Trophoblast cell (in vitro differentiated cells and primary cell): ENCODE data around the gene KSR1.

Source experiments
- DNase-seq, 2 donors: peaks; one replicate each; pipeline ENCODE4 v3.0.0-alpha.2; 2016
- H2AFZ ChIP-seq: 2 replicates; pipeline ENCODE4 v1.6.1; 2013; ENCODE audit warnings: low read length, moderate library complexity, mild to moderate bottlenecking; ENCODE audit not compliant: insufficient read depth, poor library complexity
- H2AK5ac ChIP-seq: 2 replicates; pipeline ENCODE4 v1.6.1; 2013; ENCODE audit warnings: mild to moderate bottlenecking, low read length
- H2BK120ac ChIP-seq: 2 replicates; pipeline ENCODE4 v1.6.1; 2013; ENCODE audit warnings: low read length, mild to moderate bottlenecking, moderate library complexity; ENCODE audit not compliant: insufficient read depth, poor library complexity
- H2BK12ac ChIP-seq: 2 replicates; pipeline ENCODE4 v1.6.1; 2013; ENCODE audit warnings: mild to moderate bottlenecking, low read length, moderate library complexity
- H2BK5ac ChIP-seq: 2 replicates; pipeline ENCODE4 v1.6.1; 2013; ENCODE audit warnings: low read length, low read depth, moderate library complexity, mild to moderate bottlenecking; ENCODE audit not compliant: poor library complexity
- H3K14ac ChIP-seq: 2 replicates; pipeline ENCODE4 v1.6.1; 2013; ENCODE audit warnings: mild to moderate bottlenecking, low read length
- H3K18ac ChIP-seq: 2 replicates; pipeline ENCODE4 v1.6.1; 2013; ENCODE audit warnings: mild to moderate bottlenecking, low read length
- H3K23ac ChIP-seq: 2 replicates; pipeline ENCODE4 v1.6.1; 2013; ENCODE audit warnings: low read length
- H3K27ac ChIP-seq: 2 replicates; pipeline ENCODE4 v1.5.1; 2013; ENCODE audit warnings: low read depth, mild to moderate bottlenecking, inconsistent platforms, low read length, moderate library complexity
- H3K27me3 ChIP-seq: 2 replicates; pipeline ENCODE4 v1.6.1; 2013; ENCODE audit warnings: inconsistent platforms, mild to moderate bottlenecking, low read length, moderate library complexity; ENCODE audit not compliant: insufficient read depth
- H3K36me3 ChIP-seq, 2 experiments: 1 replicate in 1 of 2; 2 replicates in 1 of 2; pipeline ENCODE4 v1.6.1; 2013; ENCODE audit warnings: low read length in 2 of 2, mild to moderate bottlenecking in 2 of 2, moderate library complexity in 1 of 2; ENCODE audit not compliant: insufficient read depth in 2 of 2, control insufficient read depth in 1 of 2
- H3K4ac ChIP-seq: 2 replicates; pipeline ENCODE4 v1.6.1; 2013; ENCODE audit warnings: low read depth, mild to moderate bottlenecking, low read length, moderate library complexity
- H3K4me1 ChIP-seq, 2 experiments: 1 replicate in 1 of 2; 2 replicates in 1 of 2; pipeline ENCODE4 v1.6.1; 2013; ENCODE audit warnings: low read length in 2 of 2, mild to moderate bottlenecking in 2 of 2, moderate library complexity in 1 of 2; ENCODE audit not compliant: insufficient read depth in 2 of 2, control insufficient read depth in 1 of 2
- H3K4me2 ChIP-seq: 2 replicates; pipeline ENCODE4 v1.6.1; 2013; ENCODE audit warnings: inconsistent platforms, mild to moderate bottlenecking, low read length, moderate library complexity
- H3K4me3 ChIP-seq: 2 replicates; pipeline ENCODE4 v1.5.1; 2013; ENCODE audit warnings: mild to moderate bottlenecking, low read depth, low read length, inconsistent platforms
- H3K79me1 ChIP-seq: one replicate; pipeline ENCODE4 v1.6.1; 2013; ENCODE audit warnings: low read length
- H3K79me2 ChIP-seq: 2 replicates; pipeline ENCODE4 v1.6.1; 2013; ENCODE audit warnings: low read length, mild to moderate bottlenecking; ENCODE audit not compliant: control insufficient read depth, insufficient read depth, poor library complexity
- H3K9ac ChIP-seq: 2 replicates; pipeline ENCODE4 v1.6.1; 2013; ENCODE audit warnings: mild to moderate bottlenecking, low read length
- H3K9me3 ChIP-seq: 2 replicates; pipeline ENCODE4 v1.6.1; 2013; ENCODE audit warnings: low read depth, mild to moderate bottlenecking, control low read depth, inconsistent platforms, low read length; ENCODE audit not compliant: insufficient read depth
- H4K12ac ChIP-seq: 2 replicates; pipeline ENCODE4 v1.6.1; 2013; ENCODE audit warnings: low read depth, mild to moderate bottlenecking, low read length, moderate library complexity
- H4K8ac ChIP-seq: 2 replicates; pipeline ENCODE4 v1.6.1; 2013; ENCODE audit warnings: low read depth, mild to moderate bottlenecking, low read length, moderate library complexity
- H4K91ac ChIP-seq: one replicate; pipeline ENCODE4 v1.6.1; 2013; ENCODE audit warnings: low read depth, mild to moderate bottlenecking, low read length, moderate library complexity
- WGBS: extraction: QIAGEN DNeasy Blood & Tissue Kit; methylation state at CpG from one replicate; pipeline ENCODE4 v1.1.7; 2013; ENCODE audit warnings: missing lambda C conversion rate; ENCODE audit not compliant: insufficient read length, insufficient coverage; ENCODE audit errors: extremely low coverage; 5-methylcytosine and 5-hydroxymethylcytosine counted together

The KSR1 gene

DNA sequence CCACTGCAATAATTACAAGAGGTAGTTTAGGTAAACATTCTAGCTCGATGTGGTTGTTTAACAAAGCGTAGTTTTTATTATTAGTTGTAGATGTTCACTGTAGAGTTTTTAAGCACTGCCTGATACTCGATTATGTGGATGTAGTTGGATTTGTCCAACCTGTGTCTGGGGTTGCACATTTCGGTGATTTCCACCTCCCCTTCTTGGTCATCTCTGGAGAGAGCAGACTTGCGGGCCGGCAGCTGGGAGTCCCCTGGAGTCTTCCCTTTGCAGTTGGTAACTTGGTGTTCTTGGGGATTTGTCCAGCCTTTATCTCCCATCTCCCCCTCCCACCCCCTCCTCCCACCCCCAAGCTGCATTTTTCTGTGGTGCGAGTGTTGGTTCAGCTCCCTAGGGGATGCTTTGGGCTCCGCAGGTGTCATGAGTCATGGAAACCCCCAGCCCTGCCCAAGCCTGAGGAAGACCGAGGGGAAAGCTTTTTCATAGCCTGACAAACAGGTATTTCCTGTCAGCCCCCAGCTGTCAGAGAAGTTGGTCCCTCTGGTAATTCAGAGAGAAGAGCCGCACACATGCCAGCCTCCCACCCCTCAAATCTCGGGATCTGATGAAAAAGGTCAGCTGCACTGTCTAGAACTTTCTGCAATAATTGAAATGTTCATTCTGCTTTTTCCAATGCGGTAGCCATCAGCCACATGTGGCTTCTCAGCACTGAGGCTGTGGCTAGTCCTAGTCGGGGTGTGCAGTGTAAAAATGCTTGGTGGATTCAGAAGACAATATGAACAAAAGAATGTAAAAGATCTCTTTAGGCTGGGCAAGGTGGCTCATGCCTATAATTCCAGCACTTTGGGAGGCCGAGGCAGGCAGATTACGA, 50.3 kb downstream of the KSR1 start:
- H2AK5ac ChIP-seq = no peak overlapping the region
- no peak overlapping the region for H4K8ac ChIP-seq
- peaks cover 6% of the 10 kb centered on the region for H3K79me1 ChIP-seq
- H3K27me3 ChIP-seq = no peaks in the 10 kb centered on the region
- H2AFZ ChIP-seq = no peak overlapping the region
- H3K9ac ChIP-seq = no peak overlapping the region
- H3K9me3 ChIP-seq = peaks cover 5% of the 10 kb centered on the region
- no peak overlapping the region for H2BK12ac ChIP-seq
- peaks cover 6% of the 10 kb centered on the region for H3K79me2 ChIP-seq
- peaks cover 0 to 5% of the 10 kb centered on the region in 2 experiments for H3K36me3 ChIP-seq
- H3K23ac ChIP-seq = no peak overlapping the region
- peak; percentile 94 for DNase-seq
- H3K18ac ChIP-seq = no peak overlapping the region
- H3K4me3 ChIP-seq = no peak overlapping the region
- peaks cover 24 to 26% of the 10 kb centered on the region in 2 experiments for H3K4me1 ChIP-seq
- no peak overlapping the region for H3K14ac ChIP-seq
- H2BK5ac ChIP-seq = peak overlapping the region; percentile 16
- no CpG with 5 or more reads among the region's 15 CpGs for WGBS
- H2BK120ac ChIP-seq = peak overlapping the region; percentile 20
- peak overlapping the region; percentile 78 for H3K27ac ChIP-seq
- H4K91ac ChIP-seq = no peak overlapping the region
- peak overlapping the region; percentile 18 for H3K4ac ChIP-seq
- peak overlapping the region; percentile 41 for H3K4me2 ChIP-seq
- H4K12ac ChIP-seq = no peak overlapping the region

DNA sequence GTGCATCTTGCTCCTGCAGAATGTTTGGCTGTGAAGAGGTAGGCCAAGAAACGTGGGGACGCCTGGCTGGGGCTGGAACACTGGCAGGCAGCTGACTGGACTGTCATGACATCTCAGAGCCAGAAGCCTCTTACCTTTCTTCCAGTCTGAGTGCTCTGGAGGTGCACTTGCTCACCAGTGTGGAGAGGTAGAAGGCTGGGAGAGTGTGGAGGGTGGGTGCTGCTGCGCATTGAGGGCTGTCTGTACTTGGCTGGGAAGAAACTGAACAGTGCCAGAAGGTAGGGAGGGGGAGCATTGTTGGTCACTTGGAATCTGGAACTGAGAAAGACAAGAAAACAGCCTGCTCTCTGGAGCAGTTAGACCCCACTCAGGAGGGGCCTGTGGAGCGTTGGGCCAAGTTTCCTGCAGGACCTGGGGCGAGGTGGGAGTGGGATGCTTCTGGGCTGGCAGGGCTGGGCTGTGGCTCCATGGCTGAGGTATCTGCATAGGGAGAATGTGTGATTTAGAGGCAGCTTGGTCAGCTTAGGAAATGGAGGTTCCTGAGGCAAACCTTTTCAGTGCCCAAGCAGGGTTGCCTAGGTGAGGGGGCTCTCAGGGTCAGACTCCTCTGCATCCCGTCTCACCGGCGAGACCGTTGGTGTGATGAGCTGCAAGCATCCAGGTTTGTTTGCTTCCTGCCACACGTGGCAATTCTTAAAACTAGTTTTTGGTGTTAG, 55.1 kb downstream of the KSR1 start:
- no peak overlapping the region for H3K4me2 ChIP-seq
- peak overlapping the region; percentile 62 for H3K18ac ChIP-seq
- no peak overlapping the region for H2BK120ac ChIP-seq
- H3K27me3 ChIP-seq = no peaks in the 10 kb centered on the region
- no peak for DNase-seq
- no peak overlapping the region for H2BK12ac ChIP-seq
- no peak overlapping the region for H2BK5ac ChIP-seq
- H3K36me3 ChIP-seq = no peaks in the 10 kb centered on the region
- H3K27ac ChIP-seq = no peak overlapping the region
- no peak overlapping the region for H3K14ac ChIP-seq
- no peak overlapping the region for H2AK5ac ChIP-seq
- no peak overlapping the region for H3K4ac ChIP-seq
- H3K9ac ChIP-seq = no peak overlapping the region
- H2AFZ ChIP-seq = no peak overlapping the region
- peaks cover 10 to 12% of the 10 kb centered on the region in 2 experiments for H3K4me1 ChIP-seq
- no peak overlapping the region for H4K12ac ChIP-seq
- no peaks in the 10 kb centered on the region for H3K9me3 ChIP-seq
- H3K79me2 ChIP-seq = peaks cover 6% of the 10 kb centered on the region
- H3K79me1 ChIP-seq = peaks cover 3% of the 10 kb centered on the region
- no peak overlapping the region for H3K4me3 ChIP-seq
- no CpG with 5 or more reads among the region's 10 CpGs for WGBS
- no peak overlapping the region for H4K8ac ChIP-seq
- H3K23ac ChIP-seq = no peak overlapping the region
- no peak overlapping the region for H4K91ac ChIP-seq

DNA sequence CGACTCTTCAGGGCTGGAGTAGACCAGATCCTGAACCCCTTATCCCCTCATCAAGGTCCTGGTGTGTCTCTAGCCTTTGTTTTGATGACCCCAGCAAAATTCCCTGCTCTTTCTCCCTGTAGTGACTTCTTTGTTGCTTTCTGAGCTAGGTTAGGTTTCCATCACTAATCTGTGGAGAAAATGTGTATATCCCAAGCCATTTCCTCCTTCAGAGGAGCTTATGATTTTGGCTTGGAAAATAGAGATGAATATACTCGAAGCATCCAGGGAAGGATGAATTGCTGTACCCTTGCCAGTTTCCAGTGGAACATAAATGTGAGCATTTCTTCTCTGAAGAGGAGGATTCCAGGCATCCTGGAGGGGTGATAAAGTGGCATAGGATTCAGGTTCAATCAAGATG, 55.8 kb downstream of the KSR1 start:
- no peak overlapping the region for H3K4me3 ChIP-seq
- H3K23ac ChIP-seq = no peak overlapping the region
- no peak overlapping the region for H2BK120ac ChIP-seq
- H4K12ac ChIP-seq = no peak overlapping the region
- H4K8ac ChIP-seq = no peak overlapping the region
- no peaks in the 10 kb centered on the region for H3K36me3 ChIP-seq
- H2BK12ac ChIP-seq = no peak overlapping the region
- WGBS = no CpG with 5 or more reads among the region's 2 CpGs
- H4K91ac ChIP-seq = no peak overlapping the region
- DNase-seq = no peak
- no peak overlapping the region for H3K27ac ChIP-seq
- H3K9me3 ChIP-seq = no peaks in the 10 kb centered on the region
- no peak overlapping the region for H3K9ac ChIP-seq
- peaks cover 6% of the 10 kb centered on the region for H3K79me2 ChIP-seq
- H2AK5ac ChIP-seq = no peak overlapping the region
- H3K18ac ChIP-seq = no peak overlapping the region
- no peak overlapping the region for H2BK5ac ChIP-seq
- H3K4me2 ChIP-seq = no peak overlapping the region
- H3K4ac ChIP-seq = no peak overlapping the region
- H3K79me1 ChIP-seq = peaks cover 3% of the 10 kb centered on the region
- peaks cover 7 to 8% of the 10 kb centered on the region in 2 experiments for H3K4me1 ChIP-seq
- H3K27me3 ChIP-seq = no peaks in the 10 kb centered on the region
- H2AFZ ChIP-seq = no peak overlapping the region
- H3K14ac ChIP-seq = no peak overlapping the region

DNA sequence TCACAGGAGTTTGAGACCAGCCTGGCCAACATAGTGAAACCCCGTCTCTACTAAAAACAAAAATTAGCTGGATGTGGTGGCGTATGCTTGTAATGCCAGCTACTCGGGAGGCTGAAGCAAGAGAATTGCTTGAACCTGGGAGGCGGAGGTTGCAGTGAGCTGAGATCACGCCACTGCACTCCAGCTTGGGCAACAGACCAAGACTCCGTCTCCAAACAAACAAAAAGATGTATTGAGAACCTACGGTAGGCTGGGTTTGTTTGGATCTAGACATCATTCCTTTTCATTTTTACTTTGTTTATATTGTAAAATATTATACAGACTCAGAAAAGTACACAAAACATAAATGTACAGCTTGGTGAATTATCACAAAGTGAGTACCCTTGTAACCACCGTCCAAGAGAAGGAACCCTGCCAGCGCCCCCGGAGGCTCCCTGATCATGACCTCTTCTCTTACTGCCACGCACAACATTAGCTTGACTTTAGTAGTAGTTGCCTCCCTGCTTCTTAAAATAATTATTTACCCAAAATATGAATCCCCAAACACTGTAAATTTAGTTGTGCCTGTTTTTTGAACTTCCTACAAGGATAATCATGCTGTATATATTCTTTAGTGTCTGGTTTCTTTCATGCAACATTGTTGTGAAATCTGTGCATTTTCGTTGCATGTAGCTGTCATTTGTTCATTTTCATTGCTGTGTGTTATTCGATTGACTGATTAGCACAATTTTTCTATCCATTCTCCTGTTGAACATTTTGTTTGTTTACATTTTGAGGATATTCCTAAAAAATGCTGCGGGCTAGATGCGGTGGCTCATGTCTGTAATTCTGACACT, 56.5 kb downstream of the KSR1 start:
- no peak overlapping the region for H3K27ac ChIP-seq
- no peak overlapping the region for H3K4me2 ChIP-seq
- no CpG with 5 or more reads among the region's 15 CpGs for WGBS

More for the DNA sequence above, 56.5 kb downstream of the KSR1 start:
- Histone ChIP-seq H4K12ac (no peak overlapping the region), H3K9me3 (no peaks in the 10 kb centered on the region), H3K4me1 (peaks cover 6 to 7% of the 10 kb centered on the region in 2 experiments), H3K9ac (no peak overlapping the region), H3K23ac (no peak overlapping the region), H3K36me3 (no peaks in the 10 kb centered on the region), H2BK5ac (no peak overlapping the region), H3K79me2 (peaks cover 5% of the 10 kb centered on the region), H4K8ac (no peak overlapping the region), H2AFZ (no peak overlapping the region), H3K4me3 (no peak overlapping the region), H3K4ac (no peak overlapping the region), H3K18ac (no peak overlapping the region), H3K14ac (no peak overlapping the region), H2BK120ac (no peak overlapping the region), H2BK12ac (no peak overlapping the region), H3K79me1 (peaks cover 3% of the 10 kb centered on the region), H4K91ac (no peak overlapping the region), H3K27me3 (no peaks in the 10 kb centered on the region), H2AK5ac (no peak overlapping the region)
- peak in 1 of 2 donors; percentile 62 for DNase-seq
